Measurements from ENCODE around the gene RNF5.
"Not testable (repeated sequence)": the region's sequence is repeated elsewhere in the genome, so short reads cannot be mapped to it uniquely, and the experiment has no call there.

Gene RNF5

GRCh38 chr6:32176476-32177182, 1.6 kb upstream of the RNF5 start:
- DNase-seq, result no peak

- DNase-seq, result no peak
Measured at GRCh38 chr6:32177183-32177787, 920 bp upstream of the RNF5 start.

GRCh38 chr6:32178547-32179440, 589 bp downstream of the RNF5 start:
- no peak for DNase-seq

- DNase-seq, result no peak
Measured at GRCh38 chr6:32179766-32180405, 1.7 kb downstream of the RNF5 start.

- no peak for DNase-seq
Measured at GRCh38 chr6:32181148-32181702, 3.0 kb downstream of the RNF5 start.

GRCh38 chr6:32181915-32182529, 3.8 kb downstream of the RNF5 start:
- no peak for DNase-seq

GRCh38 chr6:32182555-32182981, 4.4 kb downstream of the RNF5 start:
- DNase-seq, result no peak

- DNase-seq, result no peak
Measured at GRCh38 chr6:32183030-32183429, 4.8 kb downstream of the RNF5 start.

GRCh38 chr6:32183483-32184083, 5.4 kb downstream of the RNF5 start:
- DNase-seq, result no peak

GRCh38 chr6:32184084-32184640, 6.0 kb downstream of the RNF5 start, which contains the start of gene AGER:
AGER (minus strand) TSS chr6:32184253; CDS start chr6:32184222, 31 bp downstream.
- DNase-seq, result no peak

- not testable (repeated sequence) for DNase-seq
Measured at GRCh38 chr6:32185681-32186131, 7.5 kb downstream of the RNF5 start.

- not testable (repeated sequence) for DNase-seq
Measured at GRCh38 chr6:32186151-32186840, 8.1 kb downstream of the RNF5 start.

GRCh38 chr6:32187009-32187709, 9.0 kb downstream of the RNF5 start:
- no peak for DNase-seq

GRCh38 chr6:32187725-32188380, 9.6 kb downstream of the RNF5 start:
- DNase-seq, result not testable (repeated sequence)

GRCh38 chr6:32188381-32189068, 10.3 kb downstream of the RNF5 start:
- DNase-seq, result no peak

- no peak for DNase-seq
Measured at GRCh38 chr6:32189069-32189741, 11.0 kb downstream of the RNF5 start.

GRCh38 chr6:32189742-32190053, 11.5 kb downstream of the RNF5 start:
- DNase-seq, result no peak

GRCh38 chr6:32190054-32190851, 12.0 kb downstream of the RNF5 start, which contains the start of gene PBX2:
PBX2 (minus strand) TSS chr6:32190202; CDS start chr6:32189915, 287 bp downstream.
- no peak for DNase-seq

Data from NCI-H1048 (cell line).